Lung (tissue), 12 donors: ENCODE results near the gene ELN. TPM values are rescaled to one million over a fixed set of nuclear protein-coding genes. Genes with fewer than 3 reads are reported as not detected.

Experiments used
- ATAC-seq: fragments of 200-7000 bp; cut with Tn5 transposase; one replicate; pipeline ENCODE4 v1.9.1; 2020; ENCODE audit warnings: moderate number of reproducible peaks; ENCODE audit not compliant: insufficient read depth, low FRiP score
- DNase-seq, 3 donors: peaks; one replicate each; pipeline ENCODE4 v3.0.0-alpha.2; 2013 to 2017
- H3K27ac ChIP-seq, 2 donors: one replicate each; pipeline ENCODE4 v1.5.1; 2013; ENCODE audit warnings: mild to moderate bottlenecking in 2 of 2, moderate library complexity in 2 of 2, control low read depth in 1 of 2, inconsistent platforms in 1 of 2, low read depth in 1 of 2, low read length in 1 of 2
- H3K27me3 ChIP-seq, 3 donors: one replicate each; pipeline ENCODE4 v1.5.1; 2013; ENCODE audit warnings: low read length in 2 of 3; ENCODE audit not compliant: control insufficient read depth in 3 of 3, insufficient read depth in 3 of 3
- H3K36me3 ChIP-seq, 4 donors: one replicate each; pipeline ENCODE4 v1.5.1; 2013; ENCODE audit warnings: low read length in 4 of 4, mild to moderate bottlenecking in 1 of 4, moderate library complexity in 1 of 4; ENCODE audit not compliant: control insufficient read depth in 4 of 4, insufficient read depth in 4 of 4
- H3K4me1 ChIP-seq, 5 donors: one replicate each; pipeline ENCODE4 v1.5.1; 2013; ENCODE audit warnings: low read length in 5 of 5, mild to moderate bottlenecking in 2 of 5, moderate library complexity in 1 of 5; ENCODE audit not compliant: control insufficient read depth in 5 of 5, insufficient read depth in 5 of 5
- H3K4me3 ChIP-seq: one replicate; pipeline ENCODE4 v1.5.1; 2013; ENCODE audit warnings: mild to moderate bottlenecking, control low read depth, moderate library complexity
- H3K9ac ChIP-seq, 2 donors: one replicate each; pipeline ENCODE4 v1.5.1; 2013; ENCODE audit warnings: low read length in 2 of 2, control low read depth in 1 of 2; ENCODE audit not compliant: insufficient read depth in 1 of 2
- H3K9me3 ChIP-seq, 4 donors: one replicate each; pipeline ENCODE4 v1.5.1; 2013; ENCODE audit warnings: low read length in 3 of 4, mild to moderate bottlenecking in 1 of 4, moderate library complexity in 1 of 4; ENCODE audit not compliant: control insufficient read depth in 4 of 4, insufficient read depth in 3 of 4
- CTCF ChIP-seq: IDR thresholded peaks from 2 replicates; pipeline ENCODE4 v1.5.1; 2012; ENCODE audit warnings: mild to moderate bottlenecking; ENCODE audit errors: control extremely low read depth, extremely low read depth
- WGBS, 2 donors: extraction: QIAGEN DNeasy Blood & Tissue Kit; methylation state at CpG; one replicate each; pipeline ENCODE4 v1.1.7; 2013; 5-methylcytosine and 5-hydroxymethylcytosine counted together
- polyA plus RNA-seq, 2 donors: library from polyadenylated mRNA; stranded (reverse); fragments of 200-250 nt; gene quantifications; one replicate each; pipeline ENCODE4 v1.2.1, GENCODE V29; 2013
- total RNA-seq, 2 donors: library from RNA; depleted of rRNA in 1 of 2; stranded (reverse); fragments of >200 nt in 1 of 2; gene quantifications; one replicate each; pipeline ENCODE4 v1.2.1, GENCODE V29; 2014 to 2021
- donor health status: control.
- donor health status: control.
- donor health status: Bipolar disorder and iron deficiency.
- donor health status: healthy.
- donor health status: DM: yes; HTN: yes; CAD: no.

The ELN gene
- total and polyA plus RNA-seq, 4 donors: 60.4 to 274 (median 125) TPM

GRCh38 chr7:73992101-73992562 is 35.8 kb upstream of the ELN start:
- ATAC-seq (peak; percentile 34), DNase-seq (peak; percentile 72 to 82 (median 75))
- peaks cover 0 to 9% (median 0%) of the 10 kb centered on the region in 5 donors for H3K4me1 ChIP-seq
- no peaks in the 10 kb centered on the region for H3K36me3 ChIP-seq
- H3K4me3 ChIP-seq: no peak overlapping the region
- H3K9ac ChIP-seq: no peak overlapping the region
- no peaks in the 10 kb centered on the region for H3K27me3 ChIP-seq
- TF ChIP-seq CTCF: no peak
- WGBS, 2 donors: 48 to 77% methylated on average over 18 of the region's 18 CpGs
- H3K9me3 ChIP-seq: peaks cover 0 to 12% (median 2%) of the 10 kb centered on the region in 4 donors
- peak overlapping the region in 1 of 2 donors; percentile 28 for H3K27ac ChIP-seq

- Histone ChIP-seq H3K27ac (no peak overlapping the region), H3K9me3 (peaks cover 0 to 12% (median 2%) of the 10 kb centered on the region in 4 donors), H3K9ac (no peak overlapping the region), H3K36me3 (no peaks in the 10 kb centered on the region), H3K4me3 (no peak overlapping the region), H3K4me1 (peaks cover 0 to 9% (median 0%) of the 10 kb centered on the region in 5 donors), H3K27me3 (no peaks in the 10 kb centered on the region)
- TF ChIP-seq CTCF: no peak
- 91 to 94% methylated on average over 7 of the region's 7 CpGs for WGBS, 2 donors
- no peak for DNase-seq
- ATAC-seq: no peak
Measured at GRCh38 chr7:73994023-73994422, 34.0 kb upstream of the ELN start.

GRCh38 chr7:73994761-73995160 is 33.2 kb upstream of the ELN start:
- H3K4me3 ChIP-seq: no peak overlapping the region
- no peak overlapping the region for H3K27ac ChIP-seq
- no peak for TF ChIP-seq CTCF

GRCh38 chr7:73995330-73995729 is 32.6 kb upstream of the ELN start:
- H3K4me1 ChIP-seq: peaks cover 0 to 17% (median 0%) of the 10 kb centered on the region in 5 donors
- TF ChIP-seq CTCF: no peak
- ATAC-seq: no peak

More at GRCh38 chr7:73994761-73995160, 33.2 kb upstream of the ELN start:
- H3K27me3 ChIP-seq: no peaks in the 10 kb centered on the region
- no peak overlapping the region for H3K9ac ChIP-seq
- H3K9me3 ChIP-seq: peaks cover 0 to 12% (median 2%) of the 10 kb centered on the region in 4 donors
- no peak for ATAC-seq
- no peak for DNase-seq
- no peaks in the 10 kb centered on the region for H3K36me3 ChIP-seq
- H3K4me1 ChIP-seq: peaks cover 0 to 15% (median 0%) of the 10 kb centered on the region in 5 donors

More at GRCh38 chr7:73995330-73995729, 32.6 kb upstream of the ELN start:
- 83% methylated on average over 4 of the region's 4 CpGs for WGBS, 2 donors
- peaks cover 0 to 12% (median 2%) of the 10 kb centered on the region in 4 donors for H3K9me3 ChIP-seq
- H3K9ac ChIP-seq: no peak overlapping the region
- no peak overlapping the region for H3K4me3 ChIP-seq
- DNase-seq: no peak
- H3K27me3 ChIP-seq: no peaks in the 10 kb centered on the region
- no peaks in the 10 kb centered on the region for H3K36me3 ChIP-seq
- H3K27ac ChIP-seq: no peak overlapping the region
